GM21526 (cell line): ENCODE results near the gene FGD6.

Source experiments
- ATAC-seq: cut with Tn5 transposase; IDR thresholded peaks from one replicate; pipeline ENCODE4 v1.9.1; 2021; ENCODE audit warnings: moderate library complexity; ENCODE audit not compliant: unreplicated experiment, low FRiP score

Gene FGD6

DNA sequence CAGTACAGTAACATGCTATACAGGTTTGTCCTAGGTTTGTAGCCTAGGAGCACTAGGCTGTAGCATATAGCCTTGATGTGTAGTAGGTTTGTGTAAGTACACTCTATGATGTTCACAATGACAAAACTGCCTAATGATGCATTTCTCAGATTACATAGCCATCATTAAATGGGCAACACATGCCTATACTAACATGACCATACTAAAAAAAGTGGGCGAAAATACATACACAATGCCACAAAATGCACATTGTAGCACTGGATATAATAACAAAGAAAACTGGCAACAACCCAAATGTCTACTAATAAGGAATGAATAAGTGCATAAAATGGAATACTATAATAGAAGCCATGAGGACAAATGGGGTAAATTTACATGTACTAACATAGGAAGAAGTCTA lies 182.5 kb downstream of the FGD6 start:
- ATAC-seq = no peak
